Adrenal gland (tissue), 5 donors: Measurements from ENCODE around the gene PRELP.

Experiments
- POLR2A ChIP-seq, 2 donors: fragments of 450-650 bp; IDR thresholded peaks; one replicate each; pipeline ENCODE4 v1.6.1; 2017; ENCODE audit warnings: antibody characterized with exemption in 2 of 2, mild to moderate bottlenecking in 2 of 2, moderate library complexity in 1 of 2
- TF ChIP-seq, protein P1 (sequence below), 6 experiments: fragments of 450-650 bp in 4 of 6; fragments of 200-600 bp in 2 of 6; sonication (generic) in 1 of 6; IDR thresholded peaks; 1 replicate in 5 of 6; 2 replicates in 1 of 6; pipeline versions ENCODE4 v1.5.1 to v1.8.0; 2016 to 2021; ENCODE audit warnings: antibody characterized with exemption in 6 of 6, mild to moderate bottlenecking in 2 of 6, moderate library complexity in 1 of 6
- donor health status: DM: no; HTN: no; CAD: no.

GRCh38 chr1:203455706-203456105 lies 19.9 kb upstream of the PRELP start:
- TF ChIP-seq, protein P1, sequence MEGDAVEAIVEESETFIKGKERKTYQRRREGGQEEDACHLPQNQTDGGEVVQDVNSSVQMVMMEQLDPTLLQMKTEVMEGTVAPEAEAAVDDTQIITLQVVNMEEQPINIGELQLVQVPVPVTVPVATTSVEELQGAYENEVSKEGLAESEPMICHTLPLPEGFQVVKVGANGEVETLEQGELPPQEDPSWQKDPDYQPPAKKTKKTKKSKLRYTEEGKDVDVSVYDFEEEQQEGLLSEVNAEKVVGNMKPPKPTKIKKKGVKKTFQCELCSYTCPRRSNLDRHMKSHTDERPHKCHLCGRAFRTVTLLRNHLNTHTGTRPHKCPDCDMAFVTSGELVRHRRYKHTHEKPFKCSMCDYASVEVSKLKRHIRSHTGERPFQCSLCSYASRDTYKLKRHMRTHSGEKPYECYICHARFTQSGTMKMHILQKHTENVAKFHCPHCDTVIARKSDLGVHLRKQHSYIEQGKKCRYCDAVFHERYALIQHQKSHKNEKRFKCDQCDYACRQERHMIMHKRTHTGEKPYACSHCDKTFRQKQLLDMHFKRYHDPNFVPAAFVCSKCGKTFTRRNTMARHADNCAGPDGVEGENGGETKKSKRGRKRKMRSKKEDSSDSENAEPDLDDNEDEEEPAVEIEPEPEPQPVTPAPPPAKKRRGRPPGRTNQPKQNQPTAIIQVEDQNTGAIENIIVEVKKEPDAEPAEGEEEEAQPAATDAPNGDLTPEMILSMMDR (IDR thresholded peaks at IDR 0.05) = no peak
- no peak for TF ChIP-seq POLR2A (IDR thresholded peaks at IDR 0.05)
